ENCODE measurements around the gene EML4.

EML4 gene

DNA sequence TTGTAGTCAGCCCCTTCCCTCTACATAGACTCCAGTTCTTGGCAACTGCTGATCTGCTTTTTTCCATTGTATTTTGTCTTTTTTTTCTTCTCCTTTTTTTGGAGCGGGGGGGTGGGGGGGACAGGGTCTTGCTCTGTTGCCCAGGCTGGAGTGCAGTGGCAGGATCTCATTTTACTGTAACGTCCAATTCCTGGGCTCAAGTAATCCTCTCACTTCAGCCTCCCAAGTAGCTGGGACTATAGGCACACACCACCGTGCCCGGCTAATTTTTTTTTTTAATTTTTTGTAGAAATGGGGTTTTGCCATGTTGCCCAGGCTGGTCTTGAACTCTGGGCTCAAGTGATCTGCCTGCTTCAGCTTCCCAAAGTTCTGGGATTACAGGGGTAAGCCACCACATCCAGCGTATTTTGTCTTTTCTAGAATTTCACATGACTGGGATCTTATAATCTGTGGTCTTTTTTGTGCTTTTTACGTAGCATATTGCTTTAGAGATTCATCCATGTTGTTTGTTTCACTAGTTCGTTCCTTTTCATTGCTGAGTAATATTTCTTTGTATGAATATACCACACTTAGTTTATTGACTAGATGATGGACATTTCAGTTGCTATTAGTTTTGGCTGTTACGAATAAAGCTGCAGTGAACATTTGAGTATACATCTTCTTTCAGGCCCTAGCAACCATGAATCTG is 17.9 kb downstream of the EML4 start:
- H3K79me2 ChIP-seq (ENCODE audit: insufficient read depth, low read length), result peaks cover 78% of the 10 kb centered on the region

GRCh38 chr2:42187886-42188285 is 18.7 kb downstream of the EML4 start:
- H3K79me2 ChIP-seq (ENCODE audit: insufficient read depth, low read length), result peaks cover 75% of the 10 kb centered on the region
- H3K4me1 ChIP-seq (ENCODE audit: insufficient read depth, low read length, poor library complexity, severe bottlenecking), result peaks cover 11% of the 10 kb centered on the region
- no peak overlapping the region for H2AFZ ChIP-seq (ENCODE audit: low read length)
- no peaks in the 10 kb centered on the region for H4K20me1 ChIP-seq (ENCODE audit: insufficient read depth, low read length, poor library complexity, severe bottlenecking)
- H3K9ac ChIP-seq (ENCODE audit: low read depth, low read length, poor library complexity, severe bottlenecking), result no peak overlapping the region
- H3K27me3 ChIP-seq (ENCODE audit: insufficient read depth, low read length, poor library complexity, severe bottlenecking), result no peaks in the 10 kb centered on the region
- no peaks in the 10 kb centered on the region for H3K9me2 ChIP-seq (replicated peaks; ENCODE audit: low read depth, low read length)
- TF ChIP-seq EZH2phosphoT487 (IDR thresholded peaks at IDR 0.05; ENCODE audit: borderline replicate concordance), result no peak
- TF ChIP-seq, protein P1, sequence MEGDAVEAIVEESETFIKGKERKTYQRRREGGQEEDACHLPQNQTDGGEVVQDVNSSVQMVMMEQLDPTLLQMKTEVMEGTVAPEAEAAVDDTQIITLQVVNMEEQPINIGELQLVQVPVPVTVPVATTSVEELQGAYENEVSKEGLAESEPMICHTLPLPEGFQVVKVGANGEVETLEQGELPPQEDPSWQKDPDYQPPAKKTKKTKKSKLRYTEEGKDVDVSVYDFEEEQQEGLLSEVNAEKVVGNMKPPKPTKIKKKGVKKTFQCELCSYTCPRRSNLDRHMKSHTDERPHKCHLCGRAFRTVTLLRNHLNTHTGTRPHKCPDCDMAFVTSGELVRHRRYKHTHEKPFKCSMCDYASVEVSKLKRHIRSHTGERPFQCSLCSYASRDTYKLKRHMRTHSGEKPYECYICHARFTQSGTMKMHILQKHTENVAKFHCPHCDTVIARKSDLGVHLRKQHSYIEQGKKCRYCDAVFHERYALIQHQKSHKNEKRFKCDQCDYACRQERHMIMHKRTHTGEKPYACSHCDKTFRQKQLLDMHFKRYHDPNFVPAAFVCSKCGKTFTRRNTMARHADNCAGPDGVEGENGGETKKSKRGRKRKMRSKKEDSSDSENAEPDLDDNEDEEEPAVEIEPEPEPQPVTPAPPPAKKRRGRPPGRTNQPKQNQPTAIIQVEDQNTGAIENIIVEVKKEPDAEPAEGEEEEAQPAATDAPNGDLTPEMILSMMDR (conservative IDR thresholded peaks at IDR 0.05; ENCODE audit: low read length), result no peak
- no peak overlapping the region for H3K4me3 ChIP-seq (ENCODE audit: low read length, poor library complexity, severe bottlenecking)
- H3F3A ChIP-seq (ENCODE audit: low read depth), result no peaks in the 10 kb centered on the region
- no peaks in the 10 kb centered on the region for H3K36me3 ChIP-seq (ENCODE audit: insufficient read depth, low read length)
- H3K4me2 ChIP-seq (ENCODE audit: low read depth, low read length, poor library complexity, severe bottlenecking), result no peak overlapping the region
- no peaks in the 10 kb centered on the region for H3K9me3 ChIP-seq (ENCODE audit: insufficient read depth, low read depth, low read length)

More for the DNA sequence above, 17.9 kb downstream of the EML4 start:
- Histone ChIP-seq H3K4me2 (ENCODE audit: low read depth, low read length, poor library complexity, severe bottlenecking) (no peak overlapping the region), H3K9ac (ENCODE audit: low read depth, low read length, poor library complexity, severe bottlenecking) (no peak overlapping the region), H3K4me3 (ENCODE audit: low read length, poor library complexity, severe bottlenecking) (no peak overlapping the region), H3K4me1 (ENCODE audit: insufficient read depth, low read length, poor library complexity, severe bottlenecking) (peaks cover 8% of the 10 kb centered on the region), H3K9me3 (ENCODE audit: insufficient read depth, low read depth, low read length) (no peaks in the 10 kb centered on the region), H3K36me3 (ENCODE audit: insufficient read depth, low read length) (no peaks in the 10 kb centered on the region), H3K27me3 (ENCODE audit: insufficient read depth, low read length, poor library complexity, severe bottlenecking) (no peaks in the 10 kb centered on the region), H2AFZ (ENCODE audit: low read length) (no peak overlapping the region), H3F3A (ENCODE audit: low read depth) (no peaks in the 10 kb centered on the region), H3K9me2 (replicated peaks; ENCODE audit: low read depth, low read length) (no peaks in the 10 kb centered on the region), H4K20me1 (ENCODE audit: insufficient read depth, low read length, poor library complexity, severe bottlenecking) (no peaks in the 10 kb centered on the region)
- TF ChIP-seq, protein P1 (conservative IDR thresholded peaks at IDR 0.05; ENCODE audit: low read length), result no peak
- TF ChIP-seq EZH2phosphoT487 (IDR thresholded peaks at IDR 0.05; ENCODE audit: borderline replicate concordance), result no peak

- H3K4me1 ChIP-seq (ENCODE audit: insufficient read depth, low read length, poor library complexity, severe bottlenecking), result peaks cover 8% of the 10 kb centered on the region
- peaks cover 75% of the 10 kb centered on the region for H3K79me2 ChIP-seq (ENCODE audit: insufficient read depth, low read length)
Measured at GRCh38 chr2:42189235-42189566, 20.0 kb downstream of the EML4 start.

More at GRCh38 chr2:42189235-42189566, 20.0 kb downstream of the EML4 start:
- Histone ChIP-seq H3F3A (ENCODE audit: low read depth) (no peaks in the 10 kb centered on the region), H3K27me3 (ENCODE audit: insufficient read depth, low read length, poor library complexity, severe bottlenecking) (no peaks in the 10 kb centered on the region), H3K9ac (ENCODE audit: low read depth, low read length, poor library complexity, severe bottlenecking) (no peak overlapping the region), H3K9me3 (ENCODE audit: insufficient read depth, low read depth, low read length) (no peaks in the 10 kb centered on the region), H3K4me3 (ENCODE audit: low read length, poor library complexity, severe bottlenecking) (no peak overlapping the region), H4K20me1 (ENCODE audit: insufficient read depth, low read length, poor library complexity, severe bottlenecking) (peaks cover 5% of the 10 kb centered on the region), H2AFZ (ENCODE audit: low read length) (no peak overlapping the region), H3K9me2 (replicated peaks; ENCODE audit: low read depth, low read length) (no peaks in the 10 kb centered on the region), H3K36me3 (ENCODE audit: insufficient read depth, low read length) (no peaks in the 10 kb centered on the region), H3K4me2 (ENCODE audit: low read depth, low read length, poor library complexity, severe bottlenecking) (no peak overlapping the region)
- TF ChIP-seq, protein P1 (conservative IDR thresholded peaks at IDR 0.05; ENCODE audit: low read length), result no peak
- TF ChIP-seq EZH2phosphoT487 (IDR thresholded peaks at IDR 0.05; ENCODE audit: borderline replicate concordance), result no peak
